HG02884 (cell line): ENCODE data around the gene LAMTOR4.
"Not testable (repeated sequence)": the region's sequence is repeated elsewhere in the genome, so short reads cannot be mapped to it uniquely, and the experiment has no call there.

ENCODE experiments used
- ATAC-seq: cut with Tn5 transposase; IDR thresholded peaks from one replicate; pipeline ENCODE4 v1.9.1; 2021; ENCODE audit warnings: mild to moderate bottlenecking, moderate library complexity; ENCODE audit not compliant: unreplicated experiment

Gene LAMTOR4

GRCh38 chr7:100169147-100169850 is 20.6 kb downstream of the LAMTOR4 start:
- ATAC-seq, result no peak

GRCh38 chr7:100170101-100170897 is 21.6 kb downstream of the LAMTOR4 start:
- ATAC-seq, result no peak

- no peak for ATAC-seq
Measured at GRCh38 chr7:100171087-100171681, 22.5 kb downstream of the LAMTOR4 start.

- no peak for ATAC-seq
Measured at GRCh38 chr7:100171840-100172239, 23.1 kb downstream of the LAMTOR4 start.

- no peak for ATAC-seq
Measured at GRCh38 chr7:100173806-100174495, 25.2 kb downstream of the LAMTOR4 start.

GRCh38 chr7:100174582-100174981 is 25.9 kb downstream of the LAMTOR4 start:
- ATAC-seq, result no peak

- no peak for ATAC-seq
Measured at GRCh38 chr7:100175296-100175935, 26.7 kb downstream of the LAMTOR4 start.

- ATAC-seq, result no peak
Measured at GRCh38 chr7:100176096-100177044, 27.7 kb downstream of the LAMTOR4 start.

GRCh38 chr7:100177045-100178001 is 28.6 kb downstream of the LAMTOR4 start, which contains the start of the genes GPC2 and STAG3:
GPC2 (minus strand) TSS chr7:100177381; CDS start chr7:100177199, 182 bp downstream.
STAG3 (plus strand) TSS chr7:100177918; CDS start chr7:100180557, 2,639 bp downstream.
- peak; percentile 86 for ATAC-seq

- not testable (repeated sequence) for ATAC-seq
Measured at GRCh38 chr7:100180084-100180483, 31.4 kb downstream of the LAMTOR4 start.

GRCh38 chr7:100182616-100183015 is 33.9 kb downstream of the LAMTOR4 start:
- ATAC-seq, result not testable (repeated sequence)

- ATAC-seq, result not testable (repeated sequence)
Measured at GRCh38 chr7:100183090-100183489, 34.4 kb downstream of the LAMTOR4 start.

GRCh38 chr7:100185726-100186125 is 37.0 kb downstream of the LAMTOR4 start:
- ATAC-seq, result no peak

- no peak for ATAC-seq
Measured at GRCh38 chr7:100189061-100189460, 40.3 kb downstream of the LAMTOR4 start.

- ATAC-seq, result no peak
Measured at GRCh38 chr7:100190048-100190711, 41.5 kb downstream of the LAMTOR4 start.

GRCh38 chr7:100191775-100192174 is 43.1 kb downstream of the LAMTOR4 start:
- no peak for ATAC-seq

- not testable (repeated sequence) for ATAC-seq
Measured at GRCh38 chr7:100192281-100192862, 43.7 kb downstream of the LAMTOR4 start.
